PC-9 (cell line): Measurements from ENCODE around the gene SUMO2. TPM values are rescaled to one million over a fixed set of nuclear protein-coding genes. Genes with fewer than 3 reads are reported as not detected.

ENCODE experiments used
- BruUV-seq: library from RNA; stranded (reverse); fragments of 400-500 nt; replicated peaks from 2 replicates; lab custom pipeline; 2021; lab: Mats Ljungman, UMichigan
- CTCF ChIA-PET: fragments of 300-600 bp; sonication (Branson Sonifier 250); formaldehyde crosslinking; loops from one replicate; lab custom pipeline; 2022; ENCODE audit warnings: antibody characterized with exemption; lab: Charles Lee
- POLR2A ChIA-PET: fragments of 300-600 bp; sonication (Branson Sonifier 250); formaldehyde crosslinking; loops from one replicate; lab custom pipeline; 2022; ENCODE audit warnings: antibody characterized with exemption; ENCODE audit not compliant: unreplicated experiment; lab: Charles Lee
- DNase-seq, 2 experiments: peaks; one replicate each; pipeline versions ENCODE4 v3.0.0 to v3.0.0-alpha.2; 2015 to 2022; ENCODE audit warnings: mixed read lengths in 1 of 2
- H2AFZ ChIP-seq: fragments of 200-600 bp; sonication (generic); 2 replicates; pipeline ENCODE4 v1.8.1; 2017; ENCODE audit warnings: antibody characterized with exemption
- H3F3A ChIP-seq: fragments of 200-600 bp; sonication (generic); 2 replicates; pipeline ENCODE4 v1.8.1; 2017; ENCODE audit warnings: antibody characterized with exemption, mild to moderate bottlenecking, low read depth; ENCODE audit not compliant: insufficient read depth
- H3K27ac ChIP-seq: fragments of 200-600 bp; sonication (generic); 2 replicates; pipeline ENCODE4 v1.6.1; 2016; ENCODE audit warnings: mixed run types
- H3K27me3 ChIP-seq: fragments of 200-600 bp; sonication (generic); 2 replicates; pipeline ENCODE4 v1.6.1; 2016; ENCODE audit warnings: low read depth, mixed run types; ENCODE audit not compliant: insufficient read depth
- H3K36me3 ChIP-seq: fragments of 200-600 bp; sonication (generic); 2 replicates; pipeline ENCODE4 v1.6.1; 2016; ENCODE audit warnings: low read depth, mixed run types
- H3K4me1 ChIP-seq: fragments of 200-600 bp; sonication (generic); replicated peaks from 2 replicates; pipeline ENCODE4 v1.6.1; 2016; ENCODE audit warnings: mixed run types; ENCODE audit not compliant: insufficient read depth
- H3K4me2 ChIP-seq: fragments of 200-600 bp; sonication (generic); 2 replicates; pipeline ENCODE4 v1.6.1; 2017; ENCODE audit warnings: mixed run types
- H3K4me3 ChIP-seq: fragments of 200-600 bp; sonication (generic); 2 replicates; pipeline ENCODE4 v1.6.1; 2016; ENCODE audit warnings: mixed run types
- H3K79me2 ChIP-seq: fragments of 200-600 bp; sonication (generic); 2 replicates; pipeline ENCODE4 v1.6.1; 2017; ENCODE audit warnings: low read depth, mixed run types
- H3K9me2 ChIP-seq: fragments of 200-600 bp; sonication (generic); 2 replicates; pipeline ENCODE4 v1.8.1; 2017; ENCODE audit warnings: mild to moderate bottlenecking; ENCODE audit not compliant: insufficient read depth
- H3K9me3 ChIP-seq: fragments of 200-600 bp; sonication (generic); 2 replicates; pipeline ENCODE4 v1.8.1; 2016; ENCODE audit warnings: low read depth; ENCODE audit not compliant: insufficient read depth
- H4K20me1 ChIP-seq: fragments of 200-600 bp; sonication (generic); 2 replicates; pipeline ENCODE4 v1.8.1; 2017; ENCODE audit not compliant: insufficient read depth
- CTCF ChIP-seq: fragments of 200-600 bp; sonication (generic); conservative IDR thresholded peaks from 2 replicates; pipeline ENCODE4 v1.6.1; 2017; ENCODE audit warnings: mixed run types, antibody characterized with exemption, mild to moderate bottlenecking, moderate library complexity
- EZH2 ChIP-seq: fragments of 200-600 bp; sonication (generic); IDR thresholded peaks from 2 replicates; pipeline ENCODE4 v1.8.0; 2017; ENCODE audit warnings: antibody characterized with exemption, low read depth
- intact Hi-C: fragments of 100-400 bp; cut with micrococcal nuclease; formaldehyde crosslinking; loops from one replicate; pipeline ENCODE4 v1.10.0; 2022; ENCODE audit not compliant: unreplicated experiment
- total RNA-seq: library from RNA; stranded (reverse); gene quantifications from 2 replicates; pipeline ENCODE4 v1.2.3, GENCODE V29; 2021

Gene SUMO2
- total RNA-seq, 1 experiment from 2014 or later: 486 TPM

- BruUV-seq: no TSS peak
- no peaks in the 10 kb centered on the region for H3K9me2 ChIP-seq
- no peaks in the 10 kb centered on the region for H3K79me2 ChIP-seq
- H3K4me1 ChIP-seq: no peaks in the 10 kb centered on the region
- no peaks in the 10 kb centered on the region for H3K27me3 ChIP-seq
- intact Hi-C loops: no loop called here
- no peak for DNase-seq
- ChIA-PET CTCF (no interaction called here), POLR2A (no interaction called here)
- H3K27ac ChIP-seq: no peak overlapping the region
- peaks cover 14% of the 10 kb centered on the region; the same call in 1 of the 2 replicates for H3K36me3 ChIP-seq
- H3K4me3 ChIP-seq: no peak overlapping the region
- H3F3A ChIP-seq: 0 out of 2 replicates have a peak, but pooled peaks cover 4% of the 10 kb centered on the region
- H3K4me2 ChIP-seq: no peak overlapping the region
- no peaks in the 10 kb centered on the region for H3K9me3 ChIP-seq
- H4K20me1 ChIP-seq: 0 out of 2 replicates have a peak, but pooled peaks cover 7% of the 10 kb centered on the region
- H2AFZ ChIP-seq: no peak overlapping the region
- TF ChIP-seq EZH2 (no peak), CTCF (no peak)
Observed at GRCh38 chr17:75227729-75228128, 45.0 kb upstream of the SUMO2 start.

GRCh38 chr17:75225016-75225415 is 42.3 kb upstream of the SUMO2 start:
- H3F3A ChIP-seq: 0 out of 2 replicates have a peak, but pooled peaks cover 4% of the 10 kb centered on the region
- H4K20me1 ChIP-seq: 0 out of 2 replicates have a peak, but pooled peaks cover 7% of the 10 kb centered on the region
- H3K9me3 ChIP-seq: no peaks in the 10 kb centered on the region
- H3K4me3 ChIP-seq: no peak overlapping the region
- no TSS peak for BruUV-seq
- H3K9me2 ChIP-seq: no peaks in the 10 kb centered on the region
- no peak overlapping the region for H3K27ac ChIP-seq
- CTCF ChIA-PET: no interaction called here
- H3K79me2 ChIP-seq: no peaks in the 10 kb centered on the region
- H3K27me3 ChIP-seq: no peaks in the 10 kb centered on the region
- intact Hi-C loops: no loop called here
- no peak overlapping the region for H2AFZ ChIP-seq
- H3K36me3 ChIP-seq: peaks cover 9% of the 10 kb centered on the region; the same call in 1 of the 2 replicates
- TF ChIP-seq EZH2: no peak
- H3K4me1 ChIP-seq: no peaks in the 10 kb centered on the region
- H3K4me2 ChIP-seq: no peak overlapping the region
- DNase-seq: no peak
- POLR2A ChIA-PET: no interaction called here

- Histone ChIP-seq H3K4me3 (no peak overlapping the region), H3K79me2 (no peaks in the 10 kb centered on the region), H3K27me3 (no peaks in the 10 kb centered on the region), H3K9me2 (no peaks in the 10 kb centered on the region), H3K36me3 (peaks cover 22% of the 10 kb centered on the region; the same call in 1 of the 2 replicates), H2AFZ (no peak overlapping the region), H3F3A (peaks cover 2% of the 10 kb centered on the region; the same call in 1 of the 2 replicates), H3K4me2 (no peak overlapping the region), H3K27ac (no peak overlapping the region), H3K9me3 (no peaks in the 10 kb centered on the region), H4K20me1 (0 out of 2 replicates have a peak, but pooled peaks cover 5% of the 10 kb centered on the region), H3K4me1 (no peaks in the 10 kb centered on the region)
- intact Hi-C loops: no loop called here
- no TSS peak for BruUV-seq
- ChIA-PET CTCF (no interaction called here), POLR2A (interaction anchor here (0.5 kb wide), 1 partner anchor 30 kb away, joined by 4 read pairs; no protein-coding TSS in a partner anchor)
- no peak for TF ChIP-seq CTCF
- no peak for TF ChIP-seq EZH2
- no peak for DNase-seq
Observed at GRCh38 chr17:75219815-75220214, 37.1 kb upstream of the SUMO2 start.
